MCF 10A (cell line): ENCODE results near the gene LRRC43. TPM values are rescaled to one million over a fixed set of nuclear protein-coding genes. Genes with fewer than 3 reads are reported as not detected.

ENCODE experiments used
- Bru-seq: library from RNA; stranded (reverse); fragments of 400-500 nt; gene quantifications from one replicate; lab custom pipeline; 2021; lab: Mats Ljungman, UMichigan
- BruChase-seq, 2 experiments: library from RNA; stranded (reverse); fragments of 400-500 nt; gene quantifications; one replicate each; lab custom pipeline; 2021; lab: Mats Ljungman, UMichigan
- BruUV-seq: library from RNA; stranded (reverse); fragments of 400-500 nt; replicated peaks from 2 replicates; lab custom pipeline; 2021; lab: Mats Ljungman, UMichigan
- CTCF ChIA-PET: fragments of 300-600 bp; sonication (Branson Sonifier 250); formaldehyde crosslinking; extraction: SDS; loops from one replicate; lab custom pipeline; 2021; ENCODE audit warnings: antibody characterized with exemption, inconsistent platforms; lab: Yijun Ruan, JAX
- POLR2A ChIA-PET: fragments of 300-600, 350-650 bp; sonication (Branson Sonifier 250); formaldehyde crosslinking; extraction: SDS; loops from one replicate; lab custom pipeline; 2020; ENCODE audit warnings: antibody characterized with exemption, inconsistent platforms; lab: Yijun Ruan, JAX
- DNase-seq: peaks from one replicate; pipeline ENCODE4 v3.0.0-alpha.2; 2018; ENCODE audit not compliant: unreplicated experiment
- H3K27ac Mint-ChIP-seq: one replicate; pipeline ENCODE4 v1.8.0; 2022; ENCODE audit warnings: mild to moderate bottlenecking, low read depth, mixed read lengths; ENCODE audit not compliant: unreplicated experiment
- H3K27me3 Mint-ChIP-seq: one replicate; pipeline ENCODE4 v1.8.0; 2022; ENCODE audit warnings: mixed read lengths; ENCODE audit not compliant: insufficient read depth, unreplicated experiment
- H3K36me3 Mint-ChIP-seq: one replicate; pipeline ENCODE4 v1.8.0; 2022; ENCODE audit warnings: mild to moderate bottlenecking, moderate library complexity, mixed read lengths; ENCODE audit not compliant: insufficient read depth, unreplicated experiment
- H3K4me1 Mint-ChIP-seq: one replicate; pipeline ENCODE4 v1.8.0; 2022; ENCODE audit warnings: mixed read lengths; ENCODE audit not compliant: insufficient read depth, unreplicated experiment
- H3K4me3 Mint-ChIP-seq: one replicate; pipeline ENCODE4 v1.8.0; 2022; ENCODE audit warnings: mild to moderate bottlenecking, moderate library complexity, mixed read lengths; ENCODE audit not compliant: unreplicated experiment
- H3K9me3 Mint-ChIP-seq: one replicate; pipeline ENCODE4 v1.8.0; 2022; ENCODE audit warnings: mixed read lengths; ENCODE audit not compliant: unreplicated experiment
- intact Hi-C: fragments of 100-400 bp; cut with micrococcal nuclease; formaldehyde crosslinking; loops from 2 replicates; pipeline ENCODE4 v1.14.1; 2022
- long read RNA-seq: library from polyadenylated mRNA; stranded (forward); transcript quantifications from one replicate; pipeline ENCODE4 v2.0.0, GENCODE V29; 2022
- total RNA-seq: library from RNA; stranded (reverse); gene quantifications from 2 replicates; pipeline ENCODE4 v1.2.3, GENCODE V29; 2022
- TF ChIP-seq, protein P1 (sequence below): fragments of 200-600 bp; IDR thresholded peaks from one replicate; pipeline ENCODE4 v1.8.0; 2022; ENCODE audit warnings: antibody characterized with exemption, mild to moderate bottlenecking; ENCODE audit not compliant: unreplicated experiment

Gene LRRC43, protein sequence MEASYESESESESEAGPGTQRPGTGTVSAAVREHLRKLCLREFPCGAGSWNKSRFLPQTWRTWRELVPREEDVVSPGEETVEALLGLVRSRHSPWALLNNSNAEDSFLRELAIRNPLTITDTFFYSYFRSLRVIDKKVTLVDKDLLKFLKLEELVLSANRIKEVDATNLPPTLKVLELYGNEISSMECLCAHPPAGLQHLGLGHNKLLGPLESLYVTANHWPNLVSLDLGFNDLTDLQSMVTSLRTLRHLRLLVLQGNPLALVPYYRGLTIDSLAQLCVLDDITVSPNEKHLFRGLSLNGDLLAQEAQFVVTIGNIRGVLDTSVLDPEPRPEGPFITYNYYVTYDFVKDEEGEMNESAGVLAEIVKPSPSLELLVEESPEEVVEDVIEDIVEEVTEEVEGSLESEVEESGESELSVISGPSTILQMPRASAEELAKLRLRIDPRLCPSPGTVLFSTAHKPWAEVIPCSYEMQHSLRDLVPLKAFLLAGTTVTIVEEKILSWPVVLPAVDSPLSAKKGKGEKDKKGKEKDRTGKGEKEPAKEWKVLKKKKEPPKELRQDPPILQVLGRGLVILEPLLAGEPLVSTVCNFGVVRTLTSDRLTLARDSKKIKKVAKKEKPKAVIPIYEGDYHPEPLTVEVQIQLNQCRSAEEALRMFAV
- total RNA-seq (not detected in 2 replicates), Bru-seq, nascent RNA (percentile 5 among the genes with signal in this experiment), BruChase-seq, experiment 1, labeled RNA remaining after a 6-hour chase (percentile 24 among the genes with signal in this experiment), BruChase-seq, experiment 2, labeled RNA remaining after a 2-hour chase (percentile 11 among the genes with signal in this experiment)
- long read RNA-seq, result 0 reads

DNA sequence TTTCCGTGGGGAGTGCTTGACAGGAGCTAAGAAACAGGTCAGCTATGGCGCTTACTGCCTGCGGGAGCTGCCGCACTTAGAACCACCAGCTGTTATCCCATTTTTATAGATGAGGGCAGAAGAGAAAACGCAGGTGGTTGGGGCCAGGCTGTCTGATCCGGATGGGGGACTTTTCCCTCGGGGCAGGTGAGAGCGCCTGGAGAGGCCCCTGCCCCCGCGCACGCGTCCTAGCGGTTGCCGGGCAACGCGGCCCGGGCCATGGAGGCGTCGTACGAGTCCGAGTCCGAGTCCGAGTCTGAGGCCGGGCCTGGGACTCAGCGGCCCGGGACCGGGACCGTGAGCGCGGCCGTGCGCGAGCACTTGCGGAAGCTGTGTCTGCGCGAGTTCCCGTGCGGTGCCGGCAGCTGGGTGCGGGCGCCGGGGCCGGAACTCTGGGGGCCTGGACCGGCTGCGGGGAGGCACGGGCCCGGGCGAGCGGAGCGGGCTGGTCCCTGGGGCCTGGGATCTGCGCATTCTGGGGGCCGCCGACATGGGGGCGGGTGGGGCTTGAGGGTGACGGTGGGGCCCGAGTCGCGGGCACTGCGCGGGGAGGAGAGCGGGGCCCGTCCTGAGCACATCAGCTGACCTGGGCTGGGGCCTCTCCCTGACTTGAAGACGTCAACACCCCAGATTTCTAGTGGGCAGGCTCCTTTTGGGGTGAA lies at the start of gene LRRC43:
LRRC43 (plus strand) TSS at position 237 of the 701 bp plus-strand sequence; CDS start at position 259, 22 bp downstream.
- intact Hi-C loops, result no loop called here
- no peaks in the 10 kb centered on the region for H3K27me3 Mint-ChIP-seq
- no peak within 1 kb of the TSS for H3K4me3 Mint-ChIP-seq
- H3K27ac Mint-ChIP-seq, result no peak within 1 kb of the TSS
- ChIA-PET POLR2A (no interaction called here), CTCF (interaction anchor here (1.2 kb wide), 1 partner anchor 8 kb away, joined by 3 read pairs; no protein-coding TSS in a partner anchor)
- TF ChIP-seq, protein P1, sequence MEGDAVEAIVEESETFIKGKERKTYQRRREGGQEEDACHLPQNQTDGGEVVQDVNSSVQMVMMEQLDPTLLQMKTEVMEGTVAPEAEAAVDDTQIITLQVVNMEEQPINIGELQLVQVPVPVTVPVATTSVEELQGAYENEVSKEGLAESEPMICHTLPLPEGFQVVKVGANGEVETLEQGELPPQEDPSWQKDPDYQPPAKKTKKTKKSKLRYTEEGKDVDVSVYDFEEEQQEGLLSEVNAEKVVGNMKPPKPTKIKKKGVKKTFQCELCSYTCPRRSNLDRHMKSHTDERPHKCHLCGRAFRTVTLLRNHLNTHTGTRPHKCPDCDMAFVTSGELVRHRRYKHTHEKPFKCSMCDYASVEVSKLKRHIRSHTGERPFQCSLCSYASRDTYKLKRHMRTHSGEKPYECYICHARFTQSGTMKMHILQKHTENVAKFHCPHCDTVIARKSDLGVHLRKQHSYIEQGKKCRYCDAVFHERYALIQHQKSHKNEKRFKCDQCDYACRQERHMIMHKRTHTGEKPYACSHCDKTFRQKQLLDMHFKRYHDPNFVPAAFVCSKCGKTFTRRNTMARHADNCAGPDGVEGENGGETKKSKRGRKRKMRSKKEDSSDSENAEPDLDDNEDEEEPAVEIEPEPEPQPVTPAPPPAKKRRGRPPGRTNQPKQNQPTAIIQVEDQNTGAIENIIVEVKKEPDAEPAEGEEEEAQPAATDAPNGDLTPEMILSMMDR, result no peak
- no peaks in the 10 kb centered on the region for H3K36me3 Mint-ChIP-seq
- DNase-seq, result no peak
- no peaks in the 10 kb centered on the region for H3K9me3 Mint-ChIP-seq
- peaks cover 12% of the 10 kb centered on the region for H3K4me1 Mint-ChIP-seq
- no TSS peak for BruUV-seq

- no peaks in the 10 kb centered on the region for H3K9me3 Mint-ChIP-seq
- no peak overlapping the region for H3K4me3 Mint-ChIP-seq
- BruUV-seq, result no TSS peak
- ChIA-PET POLR2A (interaction anchor here (2.3 kb wide), 1 partner anchor 70 kb away, joined by 7 read pairs; the partner anchor contains the start of gene B3GNT4), CTCF (interaction anchor here (0.7 to 2.1 kb wide), 5 partner anchors 10 to 79 kb away, joined by 3 to 12 read pairs (median 5); no protein-coding TSS in a partner anchor)
- no peaks in the 10 kb centered on the region for H3K4me1 Mint-ChIP-seq
- no peaks in the 10 kb centered on the region for H3K27me3 Mint-ChIP-seq
- H3K36me3 Mint-ChIP-seq, result peaks cover 63% of the 10 kb centered on the region
- TF ChIP-seq, protein P1, result no peak
- no peak for DNase-seq
- intact Hi-C loops, result no loop called here
- H3K27ac Mint-ChIP-seq, result no peak overlapping the region
Measured at GRCh38 chr12:122133192-122133950, 49.6 kb upstream of the LRRC43 start.

- intact Hi-C loops, result no loop called here
Measured at GRCh38 chr12:122135437-122136031, 47.4 kb upstream of the LRRC43 start.

More at GRCh38 chr12:122135437-122136031, 47.4 kb upstream of the LRRC43 start:
- H3K36me3 Mint-ChIP-seq, result peaks cover 50% of the 10 kb centered on the region
- BruUV-seq, result no TSS peak
- no peaks in the 10 kb centered on the region for H3K9me3 Mint-ChIP-seq
- no peaks in the 10 kb centered on the region for H3K4me1 Mint-ChIP-seq
- TF ChIP-seq, protein P1, result no peak
- no peaks in the 10 kb centered on the region for H3K27me3 Mint-ChIP-seq
- POLR2A ChIA-PET, result interaction anchor here (0.7 kb wide), 1 partner anchor 98 kb away, joined by 4 read pairs; no protein-coding TSS in a partner anchor
- no peak for DNase-seq
- no peak overlapping the region for H3K27ac Mint-ChIP-seq
- CTCF ChIA-PET, result interaction anchor here (0.6 kb wide), 1 partner anchor 1510 kb away, joined by 4 read pairs; no protein-coding TSS in a partner anchor
- H3K4me3 Mint-ChIP-seq, result no peak overlapping the region
